Stimulated activated CD4-positive, alpha-beta T cell treated with anti-CD3 and anti-CD28 coated beads, Interleukin-1b, Interleukin-23, amount 100 ng/mL, for 48 hours (primary cell): Measurements from ENCODE around the gene GCH1.

Source experiments
- DNase-seq: peaks from one replicate; pipeline ENCODE4 v3.0.0-alpha.2; 2020

GCH1 gene

GRCh38 chr14:54864526-54864925 lies 38.1 kb downstream of the GCH1 start:
- no peak for DNase-seq

DNA sequence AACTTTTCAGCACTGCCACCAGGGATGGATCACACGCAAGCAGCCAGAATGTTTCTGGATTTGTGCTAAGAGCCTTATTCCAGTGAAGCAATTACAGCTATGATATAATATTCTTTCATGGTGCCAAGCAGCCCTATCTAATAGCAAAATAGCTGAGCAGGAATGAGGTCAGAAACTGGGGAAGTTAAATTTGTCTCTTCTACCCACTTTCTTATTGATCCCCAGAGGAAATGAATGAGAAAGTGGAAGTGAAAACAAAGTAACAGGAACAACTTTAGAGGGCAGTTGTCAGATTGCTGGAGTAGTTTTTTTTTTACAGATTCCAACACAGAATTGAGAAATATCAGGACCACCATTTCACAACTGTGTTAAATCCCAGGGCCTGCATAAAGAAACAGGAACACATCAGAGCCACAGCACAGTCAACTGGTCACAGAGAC lies 44.8 kb downstream of the GCH1 start:
- DNase-seq, result no peak

DNA sequence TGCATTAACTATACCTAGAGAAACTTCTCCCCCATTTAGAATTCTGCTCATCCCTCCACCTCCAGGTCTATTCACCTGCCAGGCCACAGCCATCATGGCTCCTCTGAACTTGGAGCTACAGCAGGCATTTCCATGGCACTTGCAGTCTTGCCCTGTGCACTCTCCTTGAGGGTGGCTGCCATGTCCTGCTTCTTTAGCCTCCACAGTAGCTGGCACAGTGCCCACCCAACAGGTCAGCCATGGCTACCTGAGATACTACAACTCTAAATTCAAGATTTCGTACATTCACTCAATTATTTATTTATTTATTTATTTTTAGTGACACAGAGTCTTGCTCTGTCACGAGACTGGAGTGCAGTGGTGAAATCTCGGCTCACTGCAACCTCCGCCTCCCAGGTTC lies 46.5 kb downstream of the GCH1 start:
- no peak for DNase-seq

DNA sequence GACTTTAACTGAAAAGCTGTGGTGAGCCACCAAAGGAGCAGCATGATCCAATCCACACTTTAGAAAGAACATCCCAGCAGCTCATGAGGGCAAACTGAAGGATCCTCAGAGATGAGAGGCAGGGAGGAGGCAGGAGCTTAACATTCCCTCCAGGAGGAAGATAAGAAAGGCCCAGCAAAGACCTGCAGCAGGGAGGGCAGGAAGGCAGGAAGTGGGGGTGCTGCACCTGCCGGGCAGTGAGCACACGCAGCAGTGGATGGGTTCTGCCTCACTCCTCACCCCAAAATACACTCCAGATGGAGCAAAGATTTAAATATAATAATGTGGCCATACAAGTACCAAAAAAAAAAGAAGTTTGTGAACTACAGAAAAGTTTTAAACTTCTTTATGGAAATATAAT lies 48.4 kb downstream of the GCH1 start:
- no peak for DNase-seq

- no peak for DNase-seq
These were observed 49.3 kb downstream of the GCH1 start for GRCh38 chr14:54853339-54853738.

DNA sequence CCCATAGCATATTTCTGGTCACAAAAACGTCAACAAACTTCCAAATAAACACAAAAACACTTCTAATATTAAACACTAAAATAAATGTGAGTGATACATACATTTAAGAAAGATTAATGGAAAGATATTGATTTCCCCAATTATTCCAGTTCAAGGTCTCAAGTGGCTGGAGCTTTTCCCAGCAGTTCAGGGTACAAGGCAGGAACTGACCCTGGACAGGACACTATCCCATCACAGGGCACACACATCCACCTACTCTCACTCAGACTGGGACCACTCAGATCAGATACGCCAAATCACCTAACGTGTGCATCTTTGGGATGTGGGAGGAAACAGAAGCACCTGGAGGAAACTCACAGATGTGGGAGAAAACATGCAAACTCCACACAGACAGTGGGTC lies 50.4 kb downstream of the GCH1 start:
- no peak for DNase-seq

- DNase-seq, result no peak
These were observed 53.7 kb downstream of the GCH1 start for GRCh38 chr14:54848910-54849309.

- no peak for DNase-seq
These were observed 57.0 kb downstream of the GCH1 start for GRCh38 chr14:54845641-54846040.

- no peak for DNase-seq
These were observed 58.1 kb downstream of the GCH1 start for GRCh38 chr14:54844479-54844878.

DNA sequence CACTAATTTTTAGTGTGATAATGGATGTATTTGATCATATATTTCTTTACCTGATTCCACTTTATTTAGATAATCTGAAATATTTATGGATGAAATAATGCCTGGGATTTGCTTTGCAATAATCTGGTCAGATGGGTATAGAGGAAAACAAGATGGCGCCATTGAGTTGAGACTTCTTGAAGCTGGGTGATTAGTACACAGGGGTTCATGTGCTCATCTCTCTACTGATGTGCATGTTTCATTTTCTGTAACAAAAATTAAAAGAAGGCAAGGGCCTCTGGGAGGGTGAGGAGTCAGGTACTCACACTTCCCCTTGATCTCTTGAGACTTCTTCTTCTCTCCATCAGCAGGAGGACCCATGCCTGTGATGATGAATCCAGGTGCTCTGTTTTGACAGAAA lies 61.8 kb downstream of the GCH1 start:
- DNase-seq, result no peak

GRCh38 chr14:54840336-54840735 lies 62.3 kb downstream of the GCH1 start:
- no peak for DNase-seq

DNA sequence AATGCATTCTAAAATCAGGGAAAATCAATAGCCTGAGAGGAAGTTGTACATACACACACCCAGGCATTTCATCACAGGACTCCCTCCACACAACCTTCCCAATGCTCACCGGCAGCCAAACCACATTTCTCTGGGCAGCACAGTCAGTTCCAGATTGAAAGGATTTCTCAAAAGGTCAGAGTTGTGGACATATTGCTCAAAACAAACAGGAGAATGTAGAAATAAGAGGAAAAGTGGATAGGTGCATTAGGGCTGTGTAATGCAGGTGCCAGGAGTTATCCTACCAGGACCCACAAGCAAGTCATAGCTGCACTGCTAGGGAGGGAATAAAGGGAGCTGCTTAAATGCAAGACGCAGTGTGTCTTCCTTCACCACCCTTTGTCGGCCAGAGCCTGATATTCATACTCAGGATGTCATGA lies 62.9 kb downstream of the GCH1 start:
- no peak for DNase-seq

DNA sequence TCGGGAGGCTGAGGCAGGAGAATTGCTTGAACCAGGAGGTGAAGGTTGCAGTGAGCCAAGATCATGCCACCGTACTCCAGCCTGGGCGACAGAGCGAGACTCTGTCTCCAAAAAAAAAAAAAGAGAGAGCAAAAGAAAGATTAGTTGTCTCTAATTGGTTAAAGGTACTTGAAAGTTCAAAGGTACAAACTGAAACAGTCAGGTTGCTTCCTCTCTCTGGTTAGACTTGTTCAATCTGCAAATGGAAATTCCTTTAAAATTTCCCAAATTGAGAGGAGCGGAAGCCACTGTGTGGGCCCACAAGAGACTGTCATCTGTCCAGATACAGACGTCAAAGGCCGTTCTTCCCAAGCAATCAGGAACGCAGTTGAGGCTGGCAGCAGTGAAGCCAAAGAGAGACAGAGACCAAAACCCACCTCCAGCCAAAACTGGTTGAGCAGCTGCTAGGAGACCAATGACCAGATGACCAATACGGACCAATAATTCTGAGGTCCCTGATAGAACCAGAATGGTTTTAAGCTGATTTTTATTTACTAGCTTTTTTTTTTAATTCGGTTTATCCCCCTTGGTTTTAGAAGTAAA lies 63.6 kb downstream of the GCH1 start:
- no peak for DNase-seq

DNA sequence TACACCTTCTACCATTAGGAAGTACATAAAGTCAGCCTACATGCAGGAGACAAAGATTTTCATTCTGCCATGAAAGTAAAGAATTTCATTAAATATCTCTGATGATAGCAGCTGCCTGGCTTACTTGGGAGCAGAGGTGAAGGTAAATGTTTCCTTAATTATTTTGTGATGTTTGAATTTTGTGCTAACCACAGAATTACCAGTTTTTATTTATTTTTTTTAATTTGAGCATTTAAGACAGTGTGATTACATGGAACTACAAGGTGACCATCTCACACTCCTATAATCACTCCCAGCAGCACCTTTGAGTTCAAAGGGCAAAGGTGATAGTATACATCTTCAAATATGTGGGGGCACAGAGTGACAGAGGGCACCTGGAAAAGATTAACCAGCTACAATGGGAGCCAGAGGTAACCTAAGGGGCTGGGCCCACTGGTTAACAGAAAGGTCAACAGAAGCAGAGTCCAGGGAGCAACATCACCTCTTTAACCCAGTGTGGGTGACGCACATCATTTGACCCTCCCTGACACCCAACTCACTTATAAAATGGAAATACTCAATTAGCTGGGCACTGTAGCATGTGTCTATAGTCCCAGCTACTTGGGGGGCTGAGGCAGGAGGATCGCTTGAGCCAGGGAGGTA lies 65.0 kb downstream of the GCH1 start:
- no peak for DNase-seq

DNA sequence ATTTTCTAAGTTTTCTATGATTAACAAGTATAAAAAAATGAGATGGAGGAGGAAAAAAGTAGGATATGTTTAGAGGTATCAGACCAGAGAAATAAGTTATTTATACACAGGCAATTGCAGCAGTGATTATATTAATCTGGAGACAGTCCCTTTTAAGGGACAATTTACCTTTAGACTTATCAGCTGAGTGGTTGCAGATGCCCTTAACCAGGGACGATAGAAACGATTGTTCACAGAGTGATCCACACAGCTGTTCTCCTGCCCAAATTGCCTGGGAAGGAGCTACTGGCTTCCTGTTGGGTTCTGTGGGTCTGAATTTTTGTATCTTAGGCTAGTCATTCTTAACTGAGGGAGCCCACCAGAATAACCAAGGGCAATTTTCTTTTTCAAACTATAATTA lies 66.4 kb downstream of the GCH1 start:
- DNase-seq, result no peak

GRCh38 chr14:54834727-54835126 lies 67.9 kb downstream of the GCH1 start:
- DNase-seq, result no peak

DNA sequence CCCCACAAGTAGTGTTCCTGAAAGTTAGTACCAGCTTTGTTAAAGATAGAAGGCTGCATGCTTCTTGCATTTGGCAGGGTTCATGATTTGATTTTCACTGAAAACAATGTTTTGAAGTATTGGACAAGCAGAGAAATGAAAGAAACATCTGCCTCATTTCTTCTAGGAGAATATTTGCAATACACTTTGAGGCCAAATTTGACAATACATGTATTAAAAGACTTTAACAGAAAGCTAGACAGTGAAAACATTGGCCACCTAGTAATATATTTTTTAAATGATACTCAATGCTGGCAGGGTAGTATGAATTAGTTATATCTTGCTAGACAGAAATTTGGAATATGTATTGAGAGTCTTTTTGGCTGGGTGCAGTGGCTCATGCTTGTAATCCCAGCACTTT lies 68.5 kb downstream of the GCH1 start:
- no peak for DNase-seq

- DNase-seq, result no peak
These were observed 72.0 kb downstream of the GCH1 start for GRCh38 chr14:54830650-54831049.

GRCh38 chr14:54829486-54830224 lies 73.0 kb downstream of the GCH1 start:
- DNase-seq, result no peak

DNA sequence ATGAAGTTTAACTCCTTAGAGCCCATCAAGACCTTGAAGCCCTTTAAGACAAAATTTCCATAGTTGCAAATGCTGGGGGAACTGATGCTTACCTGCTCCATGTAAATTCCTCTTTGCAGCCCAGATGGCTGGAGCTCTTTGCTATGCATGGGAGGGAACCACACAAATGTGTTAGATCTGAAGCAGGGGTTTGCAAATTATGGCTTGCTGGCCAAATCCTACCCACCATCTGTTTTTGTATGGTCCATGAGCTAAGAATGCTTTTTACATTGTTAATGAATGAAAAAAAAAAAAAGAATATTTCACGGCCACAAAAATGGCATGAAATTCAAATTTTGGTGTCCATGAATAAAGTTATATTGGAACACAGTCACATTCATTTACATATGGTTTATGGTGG lies 74.6 kb downstream of the GCH1 start:
- no peak for DNase-seq

GRCh38 chr14:54823757-54824549 lies 78.7 kb downstream of the GCH1 start:
- DNase-seq, result no peak

GRCh38 chr14:54822685-54823084 lies 79.9 kb downstream of the GCH1 start:
- DNase-seq, result no peak
